ENCODE results near the gene ENSA.
"Not testable (repeated sequence)": the region's sequence is repeated elsewhere in the genome, so short reads cannot be mapped to it uniquely, and the experiment has no call there.

- TF ChIP-seq CTCF (conservative IDR thresholded peaks at IDR 0.05 in 1 of 2, IDR thresholded peaks at IDR 0.05 in 1 of 2; ENCODE audit: low read depth in 1 of 2, low read length in 2 of 2); EZH2 (IDR thresholded peaks at IDR 0.05; ENCODE audit: low read length, missing control alignments): not testable (repeated sequence)
Observed at GRCh38 chr1:150580966-150581365, 48.4 kb downstream of the ENSA start.
